H1 (cell line): ENCODE measurements around the gene GOLIM4. TPM values are rescaled to one million over a fixed set of nuclear protein-coding genes. Genes with fewer than 3 reads are reported as not detected.

Experiments used
- CTCF ChIA-PET: fragments of 300-600 bp; sonication (Branson Sonifier 250); formaldehyde crosslinking; loops from one replicate; lab custom pipeline; 2021; ENCODE audit not compliant: partially characterized antibody; lab: Charles Lee
- POLR2A ChIA-PET: fragments of 300-600 bp; sonication (Branson Sonifier 250); formaldehyde crosslinking; loops from one replicate; lab custom pipeline; 2021; ENCODE audit warnings: inconsistent platforms; ENCODE audit not compliant: partially characterized antibody; lab: Charles Lee
- DNase-seq, 2 experiments: peaks; one replicate each; pipeline versions ENCODE4 v3.0.0 to v3.0.0-alpha.2; 2010 to 2022; ENCODE audit warnings: low spot score in 2 of 2, low read depth in 1 of 2, mixed read lengths in 1 of 2
- FAIRE-seq: peaks from 2 replicates; lab custom pipeline; 2011; peaks lifted over from hg19 to GRCh38; lab: Jason Lieb, UNC
- H2AFZ ChIP-seq: 2 replicates; pipeline ENCODE4 v1.8.1; 2012; ENCODE audit warnings: low read length, inconsistent platforms
- H2AK5ac ChIP-seq: 2 replicates; pipeline ENCODE4 v1.6.1; 2013; ENCODE audit warnings: low read depth, low read length
- H2BK120ac ChIP-seq: replicated peaks from 2 replicates; pipeline ENCODE3; 2013; ENCODE audit warnings: low read depth, low read length, inconsistent platforms
- H2BK12ac ChIP-seq: 2 replicates; pipeline ENCODE4 v1.6.1; 2013; ENCODE audit warnings: low read depth, low read length
- H2BK15ac ChIP-seq: 2 replicates; pipeline ENCODE4 v1.6.1; 2013; ENCODE audit warnings: low read length
- H2BK20ac ChIP-seq: 2 replicates; pipeline ENCODE4 v1.6.1; 2013; ENCODE audit warnings: low read length
- H2BK5ac ChIP-seq: 2 replicates; pipeline ENCODE4 v1.6.1; 2013; ENCODE audit warnings: low read depth, low read length
- H3K14ac ChIP-seq: 2 replicates; pipeline ENCODE4 v1.6.1; 2013; ENCODE audit warnings: inconsistent platforms; ENCODE audit not compliant: insufficient read length
- H3K18ac ChIP-seq: 2 replicates; pipeline ENCODE4 v1.6.1; 2013; ENCODE audit warnings: low read length; ENCODE audit errors: extremely low read depth
- H3K23ac ChIP-seq: 2 replicates; pipeline ENCODE4 v1.6.1; 2013; ENCODE audit warnings: inconsistent platforms; ENCODE audit not compliant: insufficient read length
- H3K23me2 ChIP-seq: 2 replicates; pipeline ENCODE4 v1.6.1; 2013; ENCODE audit warnings: low read depth, low read length
- H3K27ac ChIP-seq: 2 replicates; pipeline ENCODE4 v1.6.1; 2011; ENCODE audit warnings: low read depth, low read length, inconsistent platforms
- H3K27me3 ChIP-seq, 4 experiments: replicated peaks in 1 of 4; 1 replicate in 1 of 4; 2 replicates in 3 of 4; pipeline versions ENCODE4 v1.6.1 to v1.8.1; 2011 to 2013; ENCODE audit warnings: low read length in 3 of 4, mild to moderate bottlenecking in 3 of 4, inconsistent platforms in 2 of 4, mixed read lengths in 2 of 4, moderate library complexity in 1 of 4; ENCODE audit not compliant: control insufficient read depth in 3 of 4, insufficient read depth in 3 of 4; ENCODE audit errors: extremely low read depth in 1 of 4
- H3K36me3 ChIP-seq, 4 experiments: 2 replicates each; pipeline versions ENCODE4 v1.6.1 to v1.8.1; 2011 to 2013; ENCODE audit warnings: mild to moderate bottlenecking in 4 of 4, low read length in 3 of 4, moderate library complexity in 2 of 4, control low read depth in 1 of 4, inconsistent platforms in 1 of 4; ENCODE audit not compliant: insufficient read depth in 4 of 4, control insufficient read depth in 2 of 4
- H3K4ac ChIP-seq: replicated peaks from 2 replicates; pipeline ENCODE3; 2013; ENCODE audit warnings: low read length, low read depth, mixed read lengths, inconsistent platforms; ENCODE audit not compliant: insufficient read length
- H3K4me1 ChIP-seq, 4 experiments: replicated peaks in 1 of 4; 1 replicate in 1 of 4; 2 replicates in 3 of 4; pipeline versions ENCODE4 v1.6.1 to v1.8.1; 2011 to 2013; ENCODE audit warnings: low read length in 3 of 4, inconsistent platforms in 2 of 4, mixed read lengths in 1 of 4; ENCODE audit not compliant: insufficient read depth in 4 of 4, control insufficient read depth in 3 of 4
- H3K4me2 ChIP-seq, 2 experiments: 2 replicates each; pipeline versions ENCODE4 v1.6.1 to v1.8.1; 2011 to 2013; ENCODE audit warnings: low read depth in 2 of 2, low read length in 2 of 2, control low read depth in 1 of 2, inconsistent platforms in 1 of 2, mild to moderate bottlenecking in 1 of 2; ENCODE audit not compliant: insufficient read depth in 1 of 2
- H3K4me3 ChIP-seq, 4 experiments: fragments of 200-600, 300-600 bp in 1 of 4; sonication (generic), shearing (Covaris generic), sonication (Bioruptor Twin) in 1 of 4; 2 replicates each; pipeline versions ENCODE4 v1.5.1 to v1.8.1; 2011 to 2016; ENCODE audit warnings: low read length in 4 of 4, low read depth in 3 of 4, control low read depth in 2 of 4, inconsistent platforms in 2 of 4, mild to moderate bottlenecking in 2 of 4, mixed read lengths in 1 of 4, moderate library complexity in 1 of 4; ENCODE audit not compliant: insufficient read depth in 2 of 4; ENCODE audit errors: extremely low read depth in 1 of 4
- H3K56ac ChIP-seq: replicated peaks from 2 replicates; pipeline ENCODE3; 2013; ENCODE audit warnings: low read depth, mild to moderate bottlenecking, mixed read lengths, low read length, inconsistent platforms; ENCODE audit not compliant: insufficient read length
- H3K79me1 ChIP-seq: 2 replicates; pipeline ENCODE4 v1.6.1; 2013; ENCODE audit warnings: low read depth, low read length, control low read depth
- H3K79me2 ChIP-seq, 2 experiments: 2 replicates each; pipeline versions ENCODE4 v1.6.1 to v1.8.1; 2012 to 2013; ENCODE audit warnings: low read length in 2 of 2, mild to moderate bottlenecking in 2 of 2, inconsistent platforms in 1 of 2; ENCODE audit not compliant: insufficient read depth in 2 of 2, control insufficient read depth in 1 of 2
- H3K9ac ChIP-seq, 4 experiments: replicated peaks in 1 of 4; 1 replicate in 1 of 4; 2 replicates in 3 of 4; pipeline versions ENCODE4 v1.6.1 to v1.8.1; 2011 to 2013; ENCODE audit warnings: low read depth in 3 of 4, low read length in 3 of 4, control low read depth in 2 of 4, mild to moderate bottlenecking in 2 of 4, moderate library complexity in 2 of 4, inconsistent platforms in 1 of 4; ENCODE audit errors: extremely low read depth in 1 of 4
- H3K9me3 ChIP-seq, 2 experiments: 2 replicates each; pipeline versions ENCODE4 v1.6.1 to v1.8.1; 2012 to 2013; ENCODE audit warnings: mild to moderate bottlenecking in 2 of 2, moderate library complexity in 2 of 2, control low read depth in 1 of 2, inconsistent platforms in 1 of 2, low read depth in 1 of 2, low read length in 1 of 2, mixed read lengths in 1 of 2; ENCODE audit not compliant: insufficient read depth in 2 of 2
- H4K20me1 ChIP-seq, 2 experiments: replicated peaks in 1 of 2; 2 replicates each; pipeline versions ENCODE3 to v1.8.1; 2011 to 2013; ENCODE audit warnings: inconsistent platforms in 2 of 2, low read length in 2 of 2, mild to moderate bottlenecking in 1 of 2; ENCODE audit not compliant: insufficient read depth in 2 of 2, control insufficient read depth in 1 of 2
- H4K5ac ChIP-seq: 2 replicates; pipeline ENCODE4 v1.6.1; 2013; ENCODE audit warnings: low read length, low read depth, mixed read lengths, inconsistent platforms; ENCODE audit not compliant: insufficient read length
- H4K8ac ChIP-seq: 2 replicates; pipeline ENCODE4 v1.8.0; 2013; ENCODE audit warnings: mild to moderate bottlenecking, moderate library complexity, low read length, inconsistent platforms; ENCODE audit not compliant: insufficient read depth; ENCODE audit errors: extremely low read depth
- H4K91ac ChIP-seq: replicated peaks from 2 replicates; pipeline ENCODE3; 2013; ENCODE audit warnings: low read length, mixed read lengths, inconsistent platforms; ENCODE audit not compliant: insufficient read length
- BRCA1 ChIP-seq: IDR thresholded peaks from 2 replicates; pipeline ENCODE4 v1.6.1; 2012; ENCODE audit warnings: low read depth, low read length, improper control_type of control experiment
- CEBPB ChIP-seq: IDR thresholded peaks from 2 replicates; pipeline ENCODE4 v1.6.1; 2012; ENCODE audit warnings: low read depth, low read length
- EZH2 ChIP-seq: fragments of 200-600 bp; sonication (generic); IDR thresholded peaks from 2 replicates; pipeline ENCODE4 v1.7.1; 2012; ENCODE audit warnings: low read depth, mild to moderate bottlenecking, moderate library complexity, low read length, inconsistent platforms; ENCODE audit not compliant: severe bottlenecking
- KDM5A ChIP-seq: fragments of 200-600 bp; IDR thresholded peaks from 2 replicates; pipeline ENCODE4 v1.7.1; 2012; ENCODE audit warnings: mild to moderate bottlenecking, low read length, inconsistent platforms, mixed read lengths
- PHF8 ChIP-seq: fragments of 200-600 bp; sonication (generic); conservative IDR thresholded peaks from 2 replicates; pipeline ENCODE4 v1.7.1; 2012; ENCODE audit warnings: low read depth, mild to moderate bottlenecking, inconsistent platforms, low read length, moderate library complexity
- POU5F1 ChIP-seq: IDR thresholded peaks from 2 replicates; pipeline ENCODE4 v1.6.1; 2011; ENCODE audit warnings: low read depth, mild to moderate bottlenecking, low read length, moderate library complexity
- RAD21 ChIP-seq, 2 experiments: IDR thresholded peaks in 1 of 2; conservative IDR thresholded peaks in 1 of 2; 2 replicates each; pipeline ENCODE4 v1.6.1; 2011; ENCODE audit warnings: low read depth in 2 of 2, low read length in 2 of 2, improper control_type of control experiment in 1 of 2, inconsistent platforms in 1 of 2, mild to moderate bottlenecking in 1 of 2, moderate library complexity in 1 of 2
- RFX5 ChIP-seq: IDR thresholded peaks from 2 replicates; pipeline ENCODE4 v1.6.1; 2011; ENCODE audit warnings: low read depth, low read length, improper control_type of control experiment, borderline replicate concordance
- RXRA ChIP-seq: IDR thresholded peaks from 2 replicates; pipeline ENCODE4 v1.6.1; 2011; ENCODE audit warnings: low read depth, mild to moderate bottlenecking, low read length, moderate library complexity; ENCODE audit not compliant: insufficient read depth
- SP1 ChIP-seq: IDR thresholded peaks from 2 replicates; pipeline ENCODE4 v1.6.1; 2011; ENCODE audit warnings: low read depth, low read length
- SUZ12 ChIP-seq: fragments of 200-600 bp; sonication (generic); IDR thresholded peaks from 2 replicates; pipeline ENCODE4 v1.6.1; 2012; ENCODE audit warnings: mild to moderate bottlenecking, inconsistent platforms, low read length, moderate library complexity, mixed read lengths
- TAF7 ChIP-seq: optimal IDR thresholded peaks from 2 replicates; pipeline ENCODE3; 2011; ENCODE audit warnings: low read depth, mild to moderate bottlenecking, inconsistent platforms, low read length, moderate library complexity, borderline replicate concordance
- TBP ChIP-seq: IDR thresholded peaks from 2 replicates; pipeline ENCODE4 v1.6.1; 2011; ENCODE audit warnings: low read depth, low read length, improper control_type of control experiment
- TCF12 ChIP-seq: IDR thresholded peaks from 2 replicates; pipeline ENCODE4 v1.6.1; 2011; ENCODE audit warnings: low read depth, mild to moderate bottlenecking, low read length
- YY1 ChIP-seq: IDR thresholded peaks from 2 replicates; pipeline ENCODE4 v1.6.1; 2011; ENCODE audit warnings: low read depth, mild to moderate bottlenecking, low read length
- ZNF274 ChIP-seq: IDR thresholded peaks from 2 replicates; pipeline ENCODE4 v1.7.0; 2012; ENCODE audit warnings: low read length, borderline replicate concordance; ENCODE audit errors: extremely low read depth
- WGBS, 2 experiments: shearing (Covaris generic) in 1 of 2; methylation state at CpG; one replicate each; pipeline versions ENCODE4 v1.1.6 to v1.1.7; 2013 to 2015; ENCODE audit warnings: low lambda C conversion rate in 2 of 2, mixed read lengths in 2 of 2, inconsistent platforms in 1 of 2, low coverage in 1 of 2, missing lambda C conversion rate in 1 of 2; ENCODE audit not compliant: insufficient replicate concordance in 2 of 2, insufficient coverage in 1 of 2, insufficient read length in 1 of 2; ENCODE audit errors: extremely low coverage in 1 of 2, missing lambda C conversion rate in 1 of 2; 5-methylcytosine and 5-hydroxymethylcytosine counted together
- polyA plus RNA-seq, 7 experiments: library from polyadenylated mRNA; depleted of rRNA in 3 of 7; stranded (reverse) in 5 of 7; unstranded in 2 of 7; fragments of >200 nt in 5 of 7; fragments of 200-250 nt in 2 of 7; gene quantifications; 1 replicate in 5 of 7; 2 replicates in 1 of 7; 4 replicates in 1 of 7; pipeline versions ENCODE4 v1.2.1 to v1.2.3, GENCODE V29; 2011 to 2013; ENCODE audit warnings: missing spikeins in 2 of 7, mixed read lengths in 2 of 7
- total RNA-seq: library from RNA; stranded (reverse); fragmentation: NEBNext Ultra II Directional; extraction: Animal tissue kit (Norgen Biotek cat#: 25700); gene quantifications from 2 replicates; pipeline ENCODE4 v1.2.1, GENCODE V29; 2021

The GOLIM4 gene
- total and polyA plus RNA-seq, 2 of the 8 experiments (the other 6 are each of a cell fraction or from before 2014, with no cell fraction given): 5.6 to 29.7 TPM

DNA sequence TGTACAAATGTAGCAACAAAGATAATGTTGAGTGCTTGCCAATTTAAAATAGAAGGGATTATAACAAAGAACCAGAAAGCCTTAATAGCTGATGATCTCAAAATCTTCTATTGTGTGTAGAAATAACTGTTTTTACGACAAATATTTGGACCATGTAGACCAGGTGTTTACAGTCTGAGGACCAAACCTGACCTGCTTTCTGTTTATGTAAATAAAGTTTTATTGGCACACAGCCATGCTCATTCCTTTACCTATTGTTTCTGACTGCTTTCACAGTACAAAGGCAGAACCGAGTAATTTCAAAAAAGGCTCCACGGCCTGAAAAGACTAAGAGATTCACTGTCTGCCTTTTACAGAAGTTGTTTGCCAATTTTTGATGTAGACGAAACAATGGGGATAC lies 91.8 kb downstream of the GOLIM4 start:
- 93% methylated on average over 4 of the region's 4 CpGs; no CpG with 5 or more reads in 1 of the 2 experiments for WGBS, 2 experiments
- H3K4me3 ChIP-seq: no peak overlapping the region

More for the DNA sequence above, 91.8 kb downstream of the GOLIM4 start:
- Histone ChIP-seq H4K91ac (no peak overlapping the region), H2BK12ac (no peak overlapping the region), H3K56ac (no peak overlapping the region), H2AFZ (no peak overlapping the region), H2BK15ac (no peak overlapping the region), H2BK5ac (no peak overlapping the region), H4K20me1 (no peaks in the 10 kb centered on the region), H3K9me3 (no peaks in the 10 kb centered on the region), H3K4me1 (no peaks in the 10 kb centered on the region), H3K27ac (no peak overlapping the region), H4K8ac (no peak overlapping the region), H3K36me3 (no peaks in the 10 kb centered on the region), H3K18ac (no peak overlapping the region), H3K27me3 (no peaks in the 10 kb centered on the region), H2BK20ac (no peak overlapping the region), H3K9ac (no peak overlapping the region), H3K79me2 (no peaks in the 10 kb centered on the region), H3K4ac (no peak overlapping the region), H3K79me1 (no peaks in the 10 kb centered on the region), H2BK120ac (no peak overlapping the region), H2AK5ac (no peak overlapping the region), H3K14ac (no peak overlapping the region), H3K4me2 (no peak overlapping the region), H3K23me2 (no peaks in the 10 kb centered on the region), H4K5ac (no peak overlapping the region), H3K23ac (no peak overlapping the region)
- TF ChIP-seq PHF8 (no peak), KDM5A (no peak), RAD21 (IDR thresholded peaks at IDR 0.05 in 1 of 2, conservative IDR thresholded peaks at IDR 0.05 in 1 of 2; ENCODE audit: low read depth in 2 of 2, low read length in 2 of 2) (no peak), RFX5 (no peak), TCF12 (no peak), EZH2 (no peak), ZNF274 (no peak), SUZ12 (no peak), YY1 (no peak), TAF7 (no peak), CEBPB (no peak), TBP (no peak), RXRA (no peak), POU5F1 (no peak), BRCA1 (no peak), SP1 (no peak)
- FAIRE-seq (no peak), DNase-seq (no peak)
- ChIA-PET POLR2A (no interaction called here), CTCF (interaction anchor here (0.9 to 1.4 kb wide), 3 partner anchors 37 to 43 kb away, joined by 3 to 4 read pairs (median 4); no protein-coding TSS in a partner anchor)
